ENCODE results near the gene SMIM33.
A peak's percentile ranks its signal among the peaks of the same experiment; 100 is the strongest.

SMIM33 gene

DNA sequence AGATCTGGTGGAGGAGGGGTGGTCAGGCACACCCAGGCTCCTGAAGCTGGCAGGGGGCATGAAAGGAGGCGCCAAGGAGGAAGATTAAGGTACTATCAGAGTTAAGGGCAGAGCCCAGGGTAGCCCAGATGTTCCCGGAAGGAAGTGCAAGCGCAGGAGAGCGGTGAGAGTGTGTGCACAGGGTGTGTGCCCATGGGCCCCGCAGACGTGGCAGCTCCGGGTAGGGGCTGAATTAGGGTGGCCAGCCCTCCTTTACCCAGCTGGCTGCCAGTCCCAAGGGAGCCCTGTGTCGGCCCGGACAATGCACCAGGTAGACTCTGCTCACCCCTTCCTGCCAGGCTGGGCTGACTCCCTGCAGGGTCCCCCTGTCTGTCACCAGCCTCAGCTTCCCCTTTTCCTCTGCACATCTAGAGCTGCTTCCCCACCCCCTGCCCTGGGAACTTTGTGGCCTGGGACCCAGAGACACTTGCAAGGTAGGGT lies at the start of gene SMIM33:
Gene SMIM33, plus strand, starts transcription at position 184 of the 480 bp plus-strand sequence. Its CDS starts 118 bp downstream, at position 302.
- DNase-seq (ENCODE audit: low read depth), result no peak
- TF ChIP-seq, protein P1, sequence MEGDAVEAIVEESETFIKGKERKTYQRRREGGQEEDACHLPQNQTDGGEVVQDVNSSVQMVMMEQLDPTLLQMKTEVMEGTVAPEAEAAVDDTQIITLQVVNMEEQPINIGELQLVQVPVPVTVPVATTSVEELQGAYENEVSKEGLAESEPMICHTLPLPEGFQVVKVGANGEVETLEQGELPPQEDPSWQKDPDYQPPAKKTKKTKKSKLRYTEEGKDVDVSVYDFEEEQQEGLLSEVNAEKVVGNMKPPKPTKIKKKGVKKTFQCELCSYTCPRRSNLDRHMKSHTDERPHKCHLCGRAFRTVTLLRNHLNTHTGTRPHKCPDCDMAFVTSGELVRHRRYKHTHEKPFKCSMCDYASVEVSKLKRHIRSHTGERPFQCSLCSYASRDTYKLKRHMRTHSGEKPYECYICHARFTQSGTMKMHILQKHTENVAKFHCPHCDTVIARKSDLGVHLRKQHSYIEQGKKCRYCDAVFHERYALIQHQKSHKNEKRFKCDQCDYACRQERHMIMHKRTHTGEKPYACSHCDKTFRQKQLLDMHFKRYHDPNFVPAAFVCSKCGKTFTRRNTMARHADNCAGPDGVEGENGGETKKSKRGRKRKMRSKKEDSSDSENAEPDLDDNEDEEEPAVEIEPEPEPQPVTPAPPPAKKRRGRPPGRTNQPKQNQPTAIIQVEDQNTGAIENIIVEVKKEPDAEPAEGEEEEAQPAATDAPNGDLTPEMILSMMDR (IDR thresholded peaks at IDR 0.05; ENCODE audit: control insufficient read depth, extremely low read depth, insufficient read depth), result no peak
- no peak within 1 kb of the TSS for H3K4me3 ChIP-seq (ENCODE audit: low read depth, low read length)

DNA sequence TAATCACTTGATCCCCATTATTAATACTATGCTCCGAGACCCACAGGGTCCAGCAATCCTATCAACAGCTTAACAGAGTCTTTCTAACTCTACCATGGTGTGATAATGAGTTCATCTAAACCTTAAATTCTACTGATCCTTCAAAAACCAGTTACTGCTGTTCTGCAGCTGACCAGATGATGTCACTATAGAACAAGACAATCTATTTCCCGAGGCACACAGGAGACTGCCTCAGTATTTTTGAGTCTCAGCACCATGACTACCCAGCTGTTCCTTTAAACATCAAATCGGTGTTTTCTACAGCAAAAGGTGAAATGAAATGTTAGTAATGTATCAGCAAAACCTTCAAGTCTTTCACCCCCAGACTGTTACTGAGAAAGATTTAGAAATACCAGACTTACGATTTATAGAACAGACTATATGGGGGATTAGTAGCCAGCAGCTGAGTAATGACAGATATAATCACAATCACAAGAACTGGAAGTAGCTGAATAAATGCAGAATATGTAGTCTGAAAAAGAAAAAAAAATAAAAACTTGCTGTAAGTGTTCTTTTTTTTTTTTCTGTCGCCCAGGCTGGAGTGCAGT lies 48.4 kb upstream of the SMIM33 start:
- DNase-seq (ENCODE audit: low read depth), result no peak
- TF ChIP-seq, protein P1 (IDR thresholded peaks at IDR 0.05; ENCODE audit: control insufficient read depth, extremely low read depth, insufficient read depth), result peak; percentile 92
- no peak overlapping the region for H3K4me3 ChIP-seq (ENCODE audit: low read depth, low read length)

DNA sequence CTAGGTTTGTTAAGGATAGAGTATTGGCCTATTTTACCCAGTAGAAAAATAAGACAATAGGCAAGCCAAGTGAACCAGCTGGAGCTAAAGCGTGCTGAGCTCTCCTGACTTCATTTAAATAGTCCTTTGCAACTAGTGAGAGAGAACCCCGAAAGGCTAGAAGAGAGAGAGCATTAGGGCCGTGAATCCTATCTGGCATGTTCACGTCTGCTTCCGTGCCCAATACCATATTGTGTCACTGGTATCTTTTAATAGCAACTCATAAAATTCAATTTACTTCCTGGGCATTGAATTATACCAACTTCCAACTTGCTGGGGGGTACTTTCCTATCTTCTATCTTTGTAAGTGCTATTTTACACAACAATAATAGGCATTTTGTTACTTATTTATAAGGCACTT lies 45.3 kb upstream of the SMIM33 start:
- no peak for DNase-seq (ENCODE audit: low read depth)
- H3K4me3 ChIP-seq (ENCODE audit: low read depth, low read length), result no peak overlapping the region

DNA sequence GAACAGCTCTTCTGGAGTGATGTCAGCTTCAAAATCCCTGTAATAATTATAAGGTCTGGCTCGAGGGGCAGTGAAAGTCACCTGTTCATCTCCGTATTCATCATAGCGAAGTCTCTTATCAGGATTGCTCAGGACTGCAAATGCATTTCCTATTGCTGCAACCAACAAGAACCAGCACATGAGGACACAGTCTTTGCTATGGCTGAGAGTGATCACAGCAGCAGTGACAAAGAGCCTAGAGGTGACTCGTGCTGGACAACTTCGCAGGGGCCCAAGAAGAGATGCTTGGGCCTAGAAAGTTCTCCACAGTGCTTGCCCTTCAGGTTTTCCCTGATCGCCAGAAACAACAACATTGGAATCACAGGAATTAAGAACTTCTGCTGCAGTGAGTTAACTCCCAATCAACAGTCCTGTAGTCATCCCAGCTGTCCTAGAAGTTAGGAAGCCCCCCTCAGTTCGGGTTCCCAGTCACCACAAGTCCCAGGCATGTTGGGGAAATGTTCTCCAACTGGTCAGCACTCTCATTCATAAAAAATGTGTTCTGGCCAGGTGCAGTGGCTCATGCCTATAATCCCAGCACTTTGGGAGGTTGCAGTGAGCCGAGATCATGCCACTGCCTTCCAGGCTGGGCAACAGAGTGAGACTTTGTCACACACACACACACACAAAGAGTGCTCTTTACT lies 44.5 kb upstream of the SMIM33 start:
- no peak overlapping the region for H3K4me3 ChIP-seq (ENCODE audit: low read depth, low read length)
- no peak for DNase-seq (ENCODE audit: low read depth)
- TF ChIP-seq, protein P1 (IDR thresholded peaks at IDR 0.05; ENCODE audit: control insufficient read depth, extremely low read depth, insufficient read depth), result no peak

More for the DNA sequence above, 45.3 kb upstream of the SMIM33 start:
- TF ChIP-seq, protein P1 (IDR thresholded peaks at IDR 0.05; ENCODE audit: control insufficient read depth, extremely low read depth, insufficient read depth), result no peak

DNA sequence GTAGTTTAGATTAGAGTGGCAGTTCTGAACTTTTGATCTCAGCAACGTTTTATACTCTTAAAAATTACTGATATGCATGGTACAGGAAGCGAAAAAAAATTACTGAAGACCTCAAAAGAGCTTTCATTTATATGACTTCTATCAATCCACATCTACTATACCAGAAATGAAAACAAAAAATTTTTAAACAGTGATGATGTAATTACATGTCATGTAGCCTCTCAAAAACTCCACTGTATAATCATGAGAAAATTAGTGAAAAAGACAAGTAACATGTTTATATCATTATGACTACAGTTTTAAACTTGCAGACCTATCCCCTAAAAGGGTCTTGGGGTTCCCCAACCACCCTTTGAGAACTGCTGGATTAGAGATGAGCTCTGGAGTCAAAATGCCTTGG lies 40.8 kb upstream of the SMIM33 start:
- TF ChIP-seq, protein P1 (IDR thresholded peaks at IDR 0.05; ENCODE audit: control insufficient read depth, extremely low read depth, insufficient read depth), result no peak

DNA sequence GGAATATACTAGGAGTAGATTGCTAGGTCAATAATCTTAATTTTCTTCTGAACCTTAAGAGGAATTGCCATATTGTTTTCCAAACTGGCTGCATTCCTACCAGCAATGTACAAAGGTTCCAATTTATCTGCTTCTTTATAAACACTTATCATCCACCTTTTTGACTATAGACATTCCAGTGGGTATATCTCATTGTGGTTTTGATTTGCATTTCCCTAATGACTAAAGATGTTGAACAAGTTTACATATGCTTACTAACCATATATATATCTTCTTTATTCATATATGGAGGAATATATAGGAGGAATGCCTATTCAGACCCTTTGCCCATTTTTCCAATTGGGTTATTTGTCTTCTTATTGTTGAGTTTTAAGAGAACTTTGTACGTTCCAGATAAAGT lies 39.1 kb upstream of the SMIM33 start:
- TF ChIP-seq, protein P1 (IDR thresholded peaks at IDR 0.05; ENCODE audit: control insufficient read depth, extremely low read depth, insufficient read depth), result no peak
- DNase-seq (ENCODE audit: low read depth), result no peak
- H3K4me3 ChIP-seq (ENCODE audit: low read depth, low read length), result no peak overlapping the region

More for the DNA sequence above, 40.8 kb upstream of the SMIM33 start:
- no peak for DNase-seq (ENCODE audit: low read depth)
- no peak overlapping the region for H3K4me3 ChIP-seq (ENCODE audit: low read depth, low read length)
